SK-N-SH (cell line): ENCODE measurements around the gene AMPH. TPM values are rescaled to one million over a fixed set of nuclear protein-coding genes. Genes with fewer than 3 reads are reported as not detected.

Source experiments
- CTCF ChIA-PET: fragments of 300-600, 350-600 bp; formaldehyde crosslinking; extraction: SDS; loops from one replicate; lab custom pipeline; 2021; lab: Yijun Ruan, JAX
- POLR2A ChIA-PET: fragments of 350-600 bp; sonication (Branson Sonifier 250); formaldehyde crosslinking; extraction: SDS; loops from one replicate; lab custom pipeline; 2020; ENCODE audit warnings: antibody characterized with exemption, inconsistent platforms; lab: Yijun Ruan, JAX
- DNase-seq: peaks from one replicate; pipeline ENCODE4 v3.0.0; 2012
- H2AFZ ChIP-seq: fragments of 200-600 bp; sonication (generic); 2 replicates; pipeline ENCODE4 v1.8.1; 2016; ENCODE audit warnings: antibody characterized with exemption, mild to moderate bottlenecking, low read depth
- H3F3A ChIP-seq: fragments of 200-600 bp; sonication (generic); replicated peaks from 2 replicates; pipeline ENCODE3; 2016; ENCODE audit warnings: antibody characterized with exemption, mild to moderate bottlenecking; ENCODE audit not compliant: insufficient read depth
- H3K27ac ChIP-seq, 2 experiments: fragments of 200-500 bp in 1 of 2; fragments of 200-600 bp in 1 of 2; sonication (Bioruptor generic) in 1 of 2; sonication (generic), shearing (Covaris generic) in 1 of 2; 2 replicates each; pipeline versions ENCODE4 v1.5.1 to v1.6.1; 2014 to 2016; ENCODE audit warnings: low read depth in 2 of 2, inconsistent platforms in 1 of 2, low read length in 1 of 2, mild to moderate bottlenecking in 1 of 2, mixed read lengths in 1 of 2
- H3K27me3 ChIP-seq: fragments of 200-600 bp; sonication (generic), shearing (Covaris generic); 2 replicates; pipeline ENCODE4 v1.6.1; 2016; ENCODE audit warnings: mixed run types; ENCODE audit not compliant: insufficient read depth
- H3K36me3 ChIP-seq, 2 experiments: fragments of 200-500 bp in 1 of 2; fragments of 200-600 bp in 1 of 2; sonication (Bioruptor generic) in 1 of 2; sonication (generic) in 1 of 2; replicated peaks in 1 of 2; 2 replicates each; pipeline versions ENCODE3 to v1.5.1; 2014 to 2016; ENCODE audit warnings: low read length in 1 of 2, mild to moderate bottlenecking in 1 of 2; ENCODE audit not compliant: insufficient read depth in 2 of 2, control insufficient read depth in 1 of 2
- H3K4me1 ChIP-seq, 2 experiments: fragments of 200-500 bp in 1 of 2; fragments of 200-600 bp in 1 of 2; sonication (Bioruptor generic) in 1 of 2; sonication (generic), shearing (Covaris generic) in 1 of 2; 2 replicates each; pipeline versions ENCODE4 v1.5.1 to v1.6.1; 2014 to 2016; ENCODE audit warnings: low read depth in 1 of 2, low read length in 1 of 2, mixed run types in 1 of 2; ENCODE audit not compliant: insufficient read depth in 2 of 2, control insufficient read depth in 1 of 2
- H3K4me2 ChIP-seq: fragments of 200-600 bp; sonication (generic), shearing (Covaris generic); 2 replicates; pipeline ENCODE4 v1.6.1; 2017; ENCODE audit warnings: mixed run types
- H3K4me3 ChIP-seq, 2 experiments: fragments of 200-500 bp in 1 of 2; fragments of 200-600 bp in 1 of 2; sonication (Bioruptor generic) in 1 of 2; sonication (generic), shearing (Covaris generic) in 1 of 2; 2 replicates each; pipeline versions ENCODE4 v1.5.1 to v1.8.1; 2014 to 2016; ENCODE audit warnings: low read depth in 2 of 2, inconsistent platforms in 1 of 2, low read length in 1 of 2, mild to moderate bottlenecking in 1 of 2, mixed read lengths in 1 of 2, moderate library complexity in 1 of 2
- H3K79me2 ChIP-seq: fragments of 200-600 bp; sonication (generic); 2 replicates; pipeline ENCODE4 v1.8.1; 2017; ENCODE audit warnings: mild to moderate bottlenecking; ENCODE audit not compliant: insufficient read depth
- H3K9ac ChIP-seq: fragments of 200-600 bp; sonication (generic); 2 replicates; pipeline ENCODE4 v1.6.1; 2017; ENCODE audit warnings: mixed run types
- H3K9me2 ChIP-seq: fragments of 200-600 bp; sonication (generic); 2 replicates; pipeline ENCODE4 v1.6.1; 2017; ENCODE audit warnings: mixed run types
- H3K9me3 ChIP-seq: fragments of 200-600 bp; sonication (generic); 2 replicates; pipeline ENCODE4 v1.6.1; 2017; ENCODE audit warnings: mixed run types, mild to moderate bottlenecking, moderate library complexity
- H4K20me1 ChIP-seq: fragments of 200-600 bp; sonication (generic); 2 replicates; pipeline ENCODE4 v1.6.1; 2017; ENCODE audit warnings: mild to moderate bottlenecking, mixed run types; ENCODE audit not compliant: insufficient read depth
- FOXM1 ChIP-seq: IDR thresholded peaks from 2 replicates; pipeline ENCODE4 v1.4.0; 2012; ENCODE audit warnings: low read depth, mild to moderate bottlenecking
- GABPA ChIP-seq: IDR thresholded peaks from 2 replicates; pipeline ENCODE4 v1.4.0; 2012; ENCODE audit warnings: low read depth, mild to moderate bottlenecking
- JUND ChIP-seq: IDR thresholded peaks from 2 replicates; pipeline ENCODE4 v1.4.0; 2012
- NFIC ChIP-seq: IDR thresholded peaks from 2 replicates; pipeline ENCODE4 v1.4.0; 2012; ENCODE audit warnings: borderline replicate concordance
- POLR2AphosphoS5 ChIP-seq: IDR thresholded peaks from 2 replicates; pipeline ENCODE4 v1.6.1; 2012; ENCODE audit warnings: low read depth, low read length
- RAD21 ChIP-seq: IDR thresholded peaks from 2 replicates; pipeline ENCODE4 v1.6.1; 2012; ENCODE audit warnings: mild to moderate bottlenecking, low read length
- RCOR1 ChIP-seq: fragments of 150-350 bp; IDR thresholded peaks from 2 replicates; pipeline ENCODE4 v1.6.1; 2017; ENCODE audit warnings: antibody characterized with exemption, low read length
- SMC3 ChIP-seq: IDR thresholded peaks from 2 replicates; pipeline ENCODE4 v1.6.1; 2012; ENCODE audit warnings: low read depth, low read length, improper control_type of control experiment
- WGBS: methylation state at CpG from one replicate; pipeline ENCODE4 v1.1.6; 2017; ENCODE audit warnings: low lambda C conversion rate; 5-methylcytosine and 5-hydroxymethylcytosine counted together
- polyA plus RNA-seq, 3 experiments: library from polyadenylated mRNA; depleted of rRNA; stranded (reverse); fragments of >200 nt; gene quantifications; 2 replicates each; pipeline ENCODE4 v1.2.3, GENCODE V29; 2012
- TF ChIP-seq, protein P1 (sequence below): IDR thresholded peaks from 2 replicates; pipeline ENCODE4 v1.6.1; 2012; ENCODE audit warnings: mild to moderate bottlenecking, low read depth, low read length, moderate library complexity
- TF ChIP-seq, protein P2 (sequence below): fragments of 200-600 bp; sonication (generic); IDR thresholded peaks from 2 replicates; pipeline ENCODE4 v1.6.1; 2017; ENCODE audit warnings: antibody characterized with exemption, mild to moderate bottlenecking, moderate library complexity
- TF ChIP-seq, protein P3 (sequence below): fragments of 150-350 bp; IDR thresholded peaks from 2 replicates; pipeline ENCODE4 v1.6.1; 2017; ENCODE audit warnings: antibody characterized with exemption, low read length, low read depth, borderline replicate concordance

AMPH gene
- polyA plus RNA-seq, 1 of the 3 experiments (the other 2 are of a cell fraction): 0.08 TPM

DNA sequence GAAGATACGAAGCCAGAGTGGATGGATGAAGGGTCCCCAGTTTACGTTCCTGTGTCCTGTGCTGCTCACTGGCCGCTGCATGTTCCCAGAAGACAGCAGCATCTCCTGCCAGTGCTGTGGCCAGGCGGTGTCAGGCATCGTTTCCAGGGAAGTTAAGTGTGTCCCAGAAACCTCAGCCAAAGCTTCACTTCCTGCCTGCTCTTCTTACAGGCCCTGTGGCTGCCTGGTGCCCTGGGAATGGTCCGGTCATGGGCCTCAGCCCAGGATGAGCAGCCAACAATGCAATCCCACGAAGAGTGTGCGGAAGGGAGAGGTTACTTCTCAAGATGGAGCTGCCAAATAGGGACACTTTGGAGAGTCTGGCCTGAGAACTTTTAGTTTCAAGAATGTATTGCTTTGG is 258.0 kb downstream of the AMPH start (continued):
- TF ChIP-seq, protein P1, sequence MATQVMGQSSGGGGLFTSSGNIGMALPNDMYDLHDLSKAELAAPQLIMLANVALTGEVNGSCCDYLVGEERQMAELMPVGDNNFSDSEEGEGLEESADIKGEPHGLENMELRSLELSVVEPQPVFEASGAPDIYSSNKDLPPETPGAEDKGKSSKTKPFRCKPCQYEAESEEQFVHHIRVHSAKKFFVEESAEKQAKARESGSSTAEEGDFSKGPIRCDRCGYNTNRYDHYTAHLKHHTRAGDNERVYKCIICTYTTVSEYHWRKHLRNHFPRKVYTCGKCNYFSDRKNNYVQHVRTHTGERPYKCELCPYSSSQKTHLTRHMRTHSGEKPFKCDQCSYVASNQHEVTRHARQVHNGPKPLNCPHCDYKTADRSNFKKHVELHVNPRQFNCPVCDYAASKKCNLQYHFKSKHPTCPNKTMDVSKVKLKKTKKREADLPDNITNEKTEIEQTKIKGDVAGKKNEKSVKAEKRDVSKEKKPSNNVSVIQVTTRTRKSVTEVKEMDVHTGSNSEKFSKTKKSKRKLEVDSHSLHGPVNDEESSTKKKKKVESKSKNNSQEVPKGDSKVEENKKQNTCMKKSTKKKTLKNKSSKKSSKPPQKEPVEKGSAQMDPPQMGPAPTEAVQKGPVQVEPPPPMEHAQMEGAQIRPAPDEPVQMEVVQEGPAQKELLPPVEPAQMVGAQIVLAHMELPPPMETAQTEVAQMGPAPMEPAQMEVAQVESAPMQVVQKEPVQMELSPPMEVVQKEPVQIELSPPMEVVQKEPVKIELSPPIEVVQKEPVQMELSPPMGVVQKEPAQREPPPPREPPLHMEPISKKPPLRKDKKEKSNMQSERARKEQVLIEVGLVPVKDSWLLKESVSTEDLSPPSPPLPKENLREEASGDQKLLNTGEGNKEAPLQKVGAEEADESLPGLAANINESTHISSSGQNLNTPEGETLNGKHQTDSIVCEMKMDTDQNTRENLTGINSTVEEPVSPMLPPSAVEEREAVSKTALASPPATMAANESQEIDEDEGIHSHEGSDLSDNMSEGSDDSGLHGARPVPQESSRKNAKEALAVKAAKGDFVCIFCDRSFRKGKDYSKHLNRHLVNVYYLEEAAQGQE: no peak

DNA sequence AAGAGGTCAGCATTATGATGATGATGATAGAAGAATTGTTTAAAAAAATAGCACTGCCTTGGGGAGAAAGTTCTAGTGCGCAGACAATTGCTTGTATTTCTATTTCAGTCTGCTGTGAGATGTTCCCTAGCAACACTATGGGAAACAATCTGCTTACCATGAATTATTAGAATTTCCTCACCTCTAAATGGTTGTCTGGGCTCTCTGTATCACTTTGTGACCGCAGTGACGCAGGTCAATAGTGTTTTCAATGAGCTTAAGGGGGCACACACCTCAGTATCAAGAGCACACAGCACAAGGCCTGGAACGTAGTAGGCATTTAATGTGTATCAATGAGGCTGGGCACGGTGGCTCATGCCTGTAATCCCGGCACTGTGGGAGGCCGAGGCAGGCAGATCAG is 258.9 kb downstream of the AMPH start:
- 69% methylated on average over 7 of the region's 7 CpGs for WGBS
- POLR2A ChIA-PET: no interaction called here

DNA sequence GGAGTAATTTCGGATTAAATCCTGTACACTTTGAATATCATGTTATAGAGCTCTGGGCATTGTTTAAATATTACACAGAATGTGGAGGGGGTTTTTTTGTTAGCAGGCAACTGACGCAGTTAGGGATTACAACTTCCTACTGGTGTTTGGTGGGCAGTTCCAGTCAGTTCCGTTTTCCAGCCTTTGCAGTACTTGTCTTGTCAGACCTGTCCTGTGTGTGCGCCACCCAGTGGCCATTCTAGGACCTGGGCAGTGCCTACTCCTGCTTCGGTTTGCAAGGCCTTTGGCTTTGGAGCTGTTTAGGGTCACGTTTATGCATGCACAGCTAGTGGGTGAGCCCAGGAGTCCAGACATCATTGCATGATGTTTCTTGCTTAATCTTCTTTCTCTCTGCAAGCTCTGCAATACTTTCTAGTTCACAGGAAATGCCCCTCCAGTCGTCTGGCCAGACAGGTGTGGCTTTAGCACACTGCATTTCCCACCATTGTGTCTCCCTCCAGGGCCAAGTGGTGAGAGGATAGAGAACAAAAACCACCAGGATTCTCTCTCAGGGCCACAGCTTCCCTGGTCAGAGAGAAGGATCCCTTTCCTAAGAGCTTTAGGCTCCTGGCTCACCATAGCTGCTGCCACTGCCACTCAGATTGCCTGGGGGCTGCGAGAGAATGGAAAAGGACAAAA is 261.2 kb downstream of the AMPH start:
- H3K9ac ChIP-seq: no peak overlapping the region
- H3K79me2 ChIP-seq: no peaks in the 10 kb centered on the region
- TF ChIP-seq, protein P2, sequence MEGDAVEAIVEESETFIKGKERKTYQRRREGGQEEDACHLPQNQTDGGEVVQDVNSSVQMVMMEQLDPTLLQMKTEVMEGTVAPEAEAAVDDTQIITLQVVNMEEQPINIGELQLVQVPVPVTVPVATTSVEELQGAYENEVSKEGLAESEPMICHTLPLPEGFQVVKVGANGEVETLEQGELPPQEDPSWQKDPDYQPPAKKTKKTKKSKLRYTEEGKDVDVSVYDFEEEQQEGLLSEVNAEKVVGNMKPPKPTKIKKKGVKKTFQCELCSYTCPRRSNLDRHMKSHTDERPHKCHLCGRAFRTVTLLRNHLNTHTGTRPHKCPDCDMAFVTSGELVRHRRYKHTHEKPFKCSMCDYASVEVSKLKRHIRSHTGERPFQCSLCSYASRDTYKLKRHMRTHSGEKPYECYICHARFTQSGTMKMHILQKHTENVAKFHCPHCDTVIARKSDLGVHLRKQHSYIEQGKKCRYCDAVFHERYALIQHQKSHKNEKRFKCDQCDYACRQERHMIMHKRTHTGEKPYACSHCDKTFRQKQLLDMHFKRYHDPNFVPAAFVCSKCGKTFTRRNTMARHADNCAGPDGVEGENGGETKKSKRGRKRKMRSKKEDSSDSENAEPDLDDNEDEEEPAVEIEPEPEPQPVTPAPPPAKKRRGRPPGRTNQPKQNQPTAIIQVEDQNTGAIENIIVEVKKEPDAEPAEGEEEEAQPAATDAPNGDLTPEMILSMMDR: peak; percentile 98
- peak; percentile 65 for TF ChIP-seq SMC3
- no peak for TF ChIP-seq POLR2AphosphoS5
- TF ChIP-seq, protein P3, sequence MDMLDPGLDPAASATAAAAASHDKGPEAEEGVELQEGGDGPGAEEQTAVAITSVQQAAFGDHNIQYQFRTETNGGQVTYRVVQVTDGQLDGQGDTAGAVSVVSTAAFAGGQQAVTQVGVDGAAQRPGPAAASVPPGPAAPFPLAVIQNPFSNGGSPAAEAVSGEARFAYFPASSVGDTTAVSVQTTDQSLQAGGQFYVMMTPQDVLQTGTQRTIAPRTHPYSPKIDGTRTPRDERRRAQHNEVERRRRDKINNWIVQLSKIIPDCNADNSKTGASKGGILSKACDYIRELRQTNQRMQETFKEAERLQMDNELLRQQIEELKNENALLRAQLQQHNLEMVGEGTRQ: 0 out of 2 replicates have a peak, but pooled peaks have one; percentile 20
- peak; percentile 30; the same call in 1 of the 2 replicates for TF ChIP-seq RCOR1
- TF ChIP-seq NFIC: no peak
- TF ChIP-seq RAD21: peak; percentile 55
- peak; percentile 10; the same call in 1 of the 2 replicates for TF ChIP-seq GABPA
- H3K27ac ChIP-seq: peak overlapping the region in 1 of 2 experiments; percentile 23; a peak in 1 of 4 replicates
- H3K27me3 ChIP-seq: no peaks in the 10 kb centered on the region; the same call in 1 of the 2 replicates
- 39% methylated on average over 8 of the region's 8 CpGs for WGBS
- no peaks in the 10 kb centered on the region for H3K36me3 ChIP-seq
- ChIA-PET CTCF (interaction anchor here (0.5 to 7.2 kb wide), 72 partner anchors 9 to 1162 kb away, joined by 3 to 94 read pairs (median 4); partner anchors contain the start of genes EPDR1 and SFRP4), POLR2A (no interaction called here)
- no peak overlapping the region for H3K4me2 ChIP-seq
- peak overlapping the region; percentile 11; the same call in 1 of the 2 replicates for H2AFZ ChIP-seq
- H3K4me1 ChIP-seq: peaks cover 0 to 16% of the 10 kb centered on the region in 2 experiments; a peak in 2 of 4 replicates
- no peak overlapping the region; a peak in 1 of 4 replicates for H3K4me3 ChIP-seq
- H3F3A ChIP-seq: no peaks in the 10 kb centered on the region
- no peaks in the 10 kb centered on the region for H3K9me3 ChIP-seq
- no peaks in the 10 kb centered on the region for H3K9me2 ChIP-seq
- no peaks in the 10 kb centered on the region for H4K20me1 ChIP-seq
- DNase-seq: peak; percentile 74

More for the DNA sequence above, 258.9 kb downstream of the AMPH start:
- no peaks in the 10 kb centered on the region for H3K9me2 ChIP-seq
- no peaks in the 10 kb centered on the region for H4K20me1 ChIP-seq
- no peaks in the 10 kb centered on the region; the same call in 1 of the 2 replicates for H3K27me3 ChIP-seq
- no peaks in the 10 kb centered on the region for H3K9me3 ChIP-seq
- TF ChIP-seq JUND (no peak), FOXM1 (no peak)
- H3K79me2 ChIP-seq: no peaks in the 10 kb centered on the region
- no peaks in the 10 kb centered on the region for H3K36me3 ChIP-seq
- no peak overlapping the region for H3K4me2 ChIP-seq
- CTCF ChIA-PET: interaction anchor here (0.7 to 6.3 kb wide), 5 partner anchors 27 to 156 kb away, joined by 3 to 29 read pairs (median 28); no protein-coding TSS in a partner anchor
- H2AFZ ChIP-seq: no peak overlapping the region
- H3K9ac ChIP-seq: no peak overlapping the region
- peaks cover 0 to 16% of the 10 kb centered on the region in 2 experiments; a peak in 2 of 4 replicates for H3K4me1 ChIP-seq
- no peak overlapping the region for H3K4me3 ChIP-seq
- H3F3A ChIP-seq: no peaks in the 10 kb centered on the region
- no peak for DNase-seq
- H3K27ac ChIP-seq: no peak overlapping the region
